Motor neuron (in vitro differentiated cells): Measurements from ENCODE around the gene FTSJ3. TPM values are rescaled to one million over a fixed set of nuclear protein-coding genes. Genes with fewer than 3 reads are reported as not detected.

ENCODE experiments used
- ATAC-seq, 8 experiments: fragments of 200-7000 bp; cut with Tn5 transposase; replicated peaks in 6 of 8; 2 replicates each; pipeline ENCODE4 v1.8.0; 2021; ENCODE audit warnings: mild to moderate bottlenecking in 8 of 8, moderate library complexity in 8 of 8
- H3K27ac ChIP-seq, 2 donors: fragments of 250-450 bp; sonication (Bioruptor Pico); 2 replicates each; pipeline ENCODE4 v1.9.0; 2021; ENCODE audit warnings: antibody characterized with exemption in 2 of 2, mild to moderate bottlenecking in 2 of 2, moderate library complexity in 1 of 2
- H3K4me1 ChIP-seq, 2 donors: fragments of 250-450 bp; sonication (Bioruptor Pico); replicated peaks in 1 of 2; 2 replicates each; pipeline ENCODE4 v1.6.1; 2021; ENCODE audit warnings: antibody characterized with exemption in 2 of 2, mild to moderate bottlenecking in 2 of 2, moderate library complexity in 1 of 2
- H3K4me3 ChIP-seq, 5 donors: fragments of 250-450 bp; sonication (Bioruptor Pico); 2 replicates each; pipeline ENCODE4 v1.9.0; 2021; ENCODE audit warnings: antibody characterized with exemption in 5 of 5, mild to moderate bottlenecking in 5 of 5, moderate library complexity in 4 of 5
- WGBS, 10 experiments: fragments of 450-650 bp; shearing (Covaris generic); methylation state at CpG; one replicate each; pipeline ENCODE4 v1.0.0; 2022; 5-methylcytosine and 5-hydroxymethylcytosine counted together
- in situ Hi-C, 9 experiments: fragments of 400-800 bp; cut with MboI; loops; one replicate each; pipeline ENCODE4 v1.15.0; 2021; ENCODE audit warnings: low sequenced_read_pairs in 9 of 9, low pct_unique_long_range_greater_than_20kb in 2 of 9; ENCODE audit not compliant: unreplicated experiment in 9 of 9
- total RNA-seq, 8 experiments: library from RNA; unstranded; fragments of 300-600 nt; gene quantifications; 2 replicates each; pipeline versions ENCODE4 v1.2.3 to v1.2.4, GENCODE V29; 2022

FTSJ3 gene
- total RNA-seq, 8 experiments from 2014 or later, result 26.3 to 69.5 (median 38.7) TPM

DNA sequence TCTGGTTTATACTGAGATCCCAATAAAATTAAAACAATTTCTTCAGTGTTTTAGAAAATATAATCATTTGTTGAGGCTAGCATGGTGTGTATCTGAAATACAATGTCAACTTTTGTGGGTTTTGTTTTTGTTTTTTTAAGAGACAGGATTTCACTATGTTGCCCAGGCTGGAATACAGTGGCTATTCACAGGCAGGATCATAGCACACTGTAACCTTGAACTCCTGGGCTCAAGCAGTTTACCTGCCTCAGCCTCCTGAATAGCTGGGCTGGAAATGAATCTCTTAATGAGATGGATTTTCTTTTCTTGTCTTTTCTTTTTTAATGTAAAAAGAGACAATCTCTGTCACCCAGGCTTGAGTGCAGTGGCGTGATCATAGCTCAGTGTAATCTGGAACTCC lies 41.3 kb downstream of the FTSJ3 start:
- in situ Hi-C loops, result no loop called here
- ATAC-seq, result no peak
- WGBS, 10 experiments, result 80 to 100% (median 86%) methylated on average over 1 of the region's 1 CpG; no CpG with 5 or more reads in 5 of the 10 experiments
- Histone ChIP-seq H3K4me1 (no peaks in the 10 kb centered on the region), H3K4me3 (no peak overlapping the region), H3K27ac (no peak overlapping the region)

- in situ Hi-C loops, result no loop called here
- no peaks in the 10 kb centered on the region for H3K4me1 ChIP-seq
- no peak overlapping the region for H3K4me3 ChIP-seq
- 50 to 100% (median 90%) methylated on average over 1 of the region's 1 CpG; no CpG with 5 or more reads in 2 of the 10 experiments for WGBS, 10 experiments
- H3K27ac ChIP-seq, result no peak overlapping the region
- peak in 1 of 8 experiments; percentile 59 for ATAC-seq
Observed at GRCh38 chr17:63785556-63785955, 41.9 kb downstream of the FTSJ3 start.

DNA sequence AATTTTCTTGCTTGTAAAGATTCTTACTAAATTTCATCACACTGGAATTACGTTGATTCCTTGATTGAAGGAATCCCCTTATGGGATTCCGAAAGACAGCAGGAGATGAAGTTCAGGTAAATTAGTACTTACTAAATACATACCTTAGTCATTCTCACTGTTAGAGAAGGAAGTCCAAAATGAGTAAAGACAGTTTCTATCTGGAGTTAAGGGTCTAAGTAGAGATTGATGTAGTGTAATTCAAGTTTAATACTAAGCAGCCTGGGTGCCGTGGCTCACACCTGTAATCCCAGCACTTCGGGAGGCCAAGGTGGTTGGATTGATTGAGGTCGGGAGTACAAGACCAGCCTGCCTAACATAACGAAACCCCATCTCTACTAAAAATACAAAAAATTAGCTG lies 43.9 kb downstream of the FTSJ3 start:
- H3K4me3 ChIP-seq, result no peak overlapping the region
- no peak overlapping the region for H3K27ac ChIP-seq
- H3K4me1 ChIP-seq, result no peaks in the 10 kb centered on the region
- 50 to 91% (median 76%) methylated on average over 2 to 6 of the region's 6 CpGs; no CpG with 5 or more reads in 2 of the 10 experiments for WGBS, 10 experiments
- in situ Hi-C loops, result no loop called here
- no peak for ATAC-seq

GRCh38 chr17:63780928-63781327 lies 46.5 kb downstream of the FTSJ3 start:
- in situ Hi-C loops, result no loop called here
- 100% methylated on average over 2 to 4 of the region's 4 CpGs; no CpG with 5 or more reads in 6 of the 10 experiments for WGBS, 10 experiments
- ATAC-seq, result no peak
- H3K27ac ChIP-seq, result no peak overlapping the region
- H3K4me3 ChIP-seq, result no peak overlapping the region
- H3K4me1 ChIP-seq, result no peaks in the 10 kb centered on the region

DNA sequence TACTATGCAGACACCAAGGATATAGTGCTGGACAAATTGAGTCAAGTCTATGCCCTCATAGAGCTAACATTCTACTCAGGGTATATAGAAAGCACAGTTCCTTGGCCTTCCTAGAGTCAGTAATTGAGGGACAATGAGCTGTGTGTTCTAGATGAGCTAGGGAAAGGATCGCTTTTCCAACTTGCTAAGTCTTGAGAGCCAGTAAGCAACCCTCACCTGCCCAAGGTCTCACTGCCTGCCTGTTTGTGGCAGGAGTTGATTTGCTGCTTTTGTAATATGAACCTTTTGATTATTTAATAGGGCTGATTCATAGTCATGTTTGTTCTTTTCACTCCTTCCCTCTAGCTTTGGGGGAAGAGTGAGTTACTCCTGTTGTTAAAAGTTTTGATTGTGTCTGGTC lies 47.0 kb downstream of the FTSJ3 start:
- in situ Hi-C loops, result no loop called here

GRCh38 chr17:63775420-63775819 lies 52.0 kb downstream of the FTSJ3 start:
- no peak for ATAC-seq
- peaks cover 7 to 13% of the 10 kb centered on the region in 2 donors for H3K4me1 ChIP-seq
- in situ Hi-C loops, result no loop called here
- peak overlapping the region in 1 of 2 donors; percentile 98 for H3K27ac ChIP-seq
- 0 to 42% (median 22%) methylated on average over 3 to 8 of the region's 8 CpGs for WGBS, 10 experiments
- peak overlapping the region; percentile 61 to 85 (median 75) for H3K4me3 ChIP-seq

More for the DNA sequence above, 47.0 kb downstream of the FTSJ3 start:
- H3K4me1 ChIP-seq, result peaks cover 0 to under 1% of the 10 kb centered on the region in 2 donors
- peak in 2 of 8 experiments; percentile 47 to 62 for ATAC-seq
- 100% methylated on average over 1 of the region's 1 CpG; no CpG with 5 or more reads in 6 of the 10 experiments for WGBS, 10 experiments
- no peak overlapping the region for H3K27ac ChIP-seq
- H3K4me3 ChIP-seq, result no peak overlapping the region

GRCh38 chr17:63774969-63775265 lies 52.5 kb downstream of the FTSJ3 start:
- ATAC-seq, result no peak
- Histone ChIP-seq H3K4me3 (peak overlapping the region; percentile 61 to 85 (median 75)), H3K4me1 (peaks cover 7 to 13% of the 10 kb centered on the region in 2 donors), H3K27ac (peak overlapping the region; percentile 98)
- in situ Hi-C loops, result no loop called here
- WGBS, 10 experiments, result 0 to 4% (median 0%) methylated on average over 1 to 4 of the region's 4 CpGs; no CpG with 5 or more reads in 2 of the 10 experiments

DNA sequence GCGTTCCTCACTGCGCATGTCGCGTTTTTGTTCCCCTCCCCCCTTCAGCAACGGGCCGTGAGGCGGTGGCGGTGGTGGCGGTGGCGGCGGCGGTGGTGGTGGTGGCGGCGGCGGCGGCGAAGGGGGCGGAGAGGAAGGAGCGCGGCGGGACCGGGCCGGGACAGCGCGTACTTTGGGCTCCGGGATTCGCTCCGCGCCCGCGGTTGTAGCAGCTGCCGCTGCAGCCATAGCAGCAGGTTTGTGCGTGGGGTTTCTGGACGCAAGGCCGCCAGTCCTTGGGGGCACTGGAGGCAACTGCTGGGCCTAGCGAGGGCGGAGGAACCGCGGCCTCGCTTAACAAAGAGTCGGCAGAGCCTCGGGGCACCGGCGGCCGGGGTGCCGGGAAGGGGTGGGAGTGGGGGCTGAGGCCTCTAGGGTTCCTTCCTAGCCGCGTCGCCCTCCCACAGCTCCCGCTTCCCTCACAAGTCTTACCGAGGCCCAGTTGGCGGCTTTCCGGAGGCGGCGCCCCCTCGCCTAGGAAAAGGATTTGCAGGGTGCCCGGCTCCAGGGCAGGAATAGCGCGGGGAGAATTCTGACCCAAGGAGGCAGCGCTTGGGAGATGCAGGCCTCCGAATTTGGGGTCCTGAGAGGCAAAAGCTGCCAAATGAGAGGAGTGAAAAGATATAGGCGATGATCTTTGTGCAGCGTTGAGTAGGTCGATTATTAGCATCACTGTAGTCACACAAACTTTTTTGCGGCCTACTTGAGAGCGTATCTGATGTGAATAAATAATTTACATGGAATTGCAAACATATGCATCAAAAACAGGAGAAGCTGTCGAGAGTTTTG lies 53.1 kb downstream of the FTSJ3 start, which contains the start of gene DDX42:
DDX42 (plus strand) TSS at position 30 of the 828 bp plus-strand sequence. CDS start 12,880 bp downstream, outside the sequence.
- peak within 1 kb of the TSS; percentile 98 for H3K27ac ChIP-seq
- in situ Hi-C loops, result no loop called here
- 0 to 11% (median 0%) methylated on average over 2 to 11 of the region's 67 CpGs; no CpG with 5 or more reads in 1 of the 10 experiments for whole genome bisulfite sequencing, 10 experiments

DNA sequence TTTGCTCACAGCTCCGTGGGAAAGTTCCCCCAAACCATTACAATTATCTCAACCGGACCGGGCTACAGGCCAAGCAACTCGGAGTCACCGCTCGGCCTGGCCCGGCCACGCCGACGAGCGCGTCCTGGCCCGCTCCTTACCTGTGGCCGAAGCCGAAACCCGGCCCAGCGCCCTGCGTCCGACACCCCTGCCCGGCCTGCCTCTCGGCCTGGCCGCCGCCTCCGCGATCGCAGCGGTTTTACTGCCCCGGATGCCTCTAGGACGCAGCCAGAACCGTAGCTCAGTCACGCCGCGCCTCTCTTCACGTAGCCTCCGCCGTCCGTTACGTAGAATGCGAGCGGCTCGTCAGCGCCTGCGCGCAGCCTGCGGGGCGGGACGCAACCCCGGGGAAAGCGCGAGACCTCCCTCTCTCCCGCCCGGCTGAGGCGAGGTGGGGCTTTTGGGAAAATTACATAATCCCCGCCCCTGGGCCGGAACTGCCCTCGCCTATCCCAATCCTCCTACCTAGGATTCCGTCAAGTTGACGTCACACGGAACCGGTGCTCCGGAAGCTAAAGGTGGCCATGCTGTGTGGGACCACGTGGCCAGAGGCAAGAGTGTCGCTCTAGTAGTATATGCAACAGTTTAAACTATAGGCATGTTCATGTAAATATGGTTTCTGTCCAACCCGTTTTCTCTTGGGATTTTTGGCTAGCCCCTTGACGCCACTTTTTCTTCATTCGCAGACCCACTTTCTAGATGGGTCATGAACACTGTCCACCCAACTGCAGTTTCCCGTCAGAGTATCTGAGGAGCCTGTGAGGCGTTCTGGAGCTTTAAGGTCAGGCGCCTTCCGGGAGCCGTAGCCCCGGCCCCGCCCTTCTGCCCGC lies 54.0 kb downstream of the FTSJ3 start, which contains the start of gene CCDC47:
CCDC47 (minus strand) TSS at position 326 of the 869 bp plus-strand sequence. CDS start 7,422 bp downstream, outside the sequence.
- peak within 1 kb of the TSS; percentile 61 to 85 (median 75) for H3K4me3 ChIP-seq
- H3K4me1 ChIP-seq, result peaks cover 9 to 13% of the 10 kb centered on the region in 2 donors
- WGBS, 10 experiments, result 0 to 3% (median 0%) methylated on average over 3 to 43 of the region's 74 CpGs; no CpG with 5 or more reads in 2 of the 10 experiments
- ATAC-seq, result peak; percentile 81 to 91 (median 90)
- in situ Hi-C loops, result no loop called here
- peak within 1 kb of the TSS; percentile 98 for H3K27ac ChIP-seq

More for the DNA sequence above, 53.1 kb downstream of the FTSJ3 start, which contains the start of gene DDX42:
- Histone ChIP-seq H3K4me3 (peak within 1 kb of the TSS; percentile 61 to 85 (median 75)), H3K4me1 (peaks cover 7 to 13% of the 10 kb centered on the region in 2 donors)
- peak; percentile 0 to 4 (median 2) for ATAC-seq

- no peak for ATAC-seq
- Histone ChIP-seq H3K4me3 (peak overlapping the region; percentile 61 to 85 (median 75)), H3K4me1 (peaks cover 13% of the 10 kb centered on the region in 2 donors), H3K27ac (peak overlapping the region; percentile 84 to 98)
- WGBS, 10 experiments, result 0 to 83% (median 12%) methylated on average over 1 to 6 of the region's 7 CpGs; no CpG with 5 or more reads in 2 of the 10 experiments
- in situ Hi-C loops, result no loop called here
Observed at GRCh38 chr17:63772801-63773271, 54.6 kb downstream of the FTSJ3 start.
